Astrocyte of the hippocampus (primary cell): ENCODE data around the gene BMAL2.
A peak's percentile ranks its signal among the peaks of the same experiment; 100 is the strongest.

ENCODE experiments used
- DNase-seq: peaks from one replicate; pipeline ENCODE4 v3.0.0; 2011; ENCODE audit warnings: low read depth, low spot score

The BMAL2 gene

GRCh38 chr12:27359578-27360340, 27.1 kb downstream of the BMAL2 start:
- DNase-seq, result no peak

DNA sequence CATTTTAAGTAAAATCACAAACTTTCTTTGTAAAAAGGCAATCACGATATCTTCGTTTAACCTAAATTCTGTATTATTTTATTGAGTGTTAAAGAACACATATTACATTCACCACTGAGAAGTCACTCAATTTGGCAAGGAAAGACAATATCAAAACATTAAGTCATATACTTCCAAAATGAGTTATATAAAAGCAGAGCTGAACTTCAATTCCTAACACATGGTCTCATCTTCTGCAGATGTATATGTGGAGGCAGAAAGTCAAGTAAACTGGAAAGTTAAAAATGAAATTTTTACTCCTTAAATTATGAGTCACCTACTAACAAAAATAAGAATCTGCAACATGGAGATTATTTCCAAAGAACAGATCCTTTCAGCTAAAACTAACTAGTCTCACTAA, 28.7 kb downstream of the BMAL2 start:
- DNase-seq, result no peak

DNA sequence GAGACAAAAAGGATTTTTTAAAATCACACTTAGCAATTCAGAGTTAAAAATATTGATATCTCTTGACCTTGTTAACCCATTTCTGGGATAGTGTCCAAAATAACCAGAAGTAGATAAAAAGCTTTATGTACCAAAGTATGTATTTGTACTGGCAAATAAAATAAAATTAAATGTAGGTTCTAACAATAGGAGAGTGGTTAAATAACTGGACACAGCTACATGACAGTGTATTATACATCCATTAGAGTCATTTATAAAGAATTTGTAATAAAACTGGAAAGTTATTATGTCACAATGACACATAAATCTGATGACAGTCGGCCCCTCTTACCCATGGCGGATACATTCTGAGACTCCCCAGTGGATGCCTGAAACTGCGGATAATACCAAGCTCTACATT, 34.0 kb downstream of the BMAL2 start:
- no peak for DNase-seq

DNA sequence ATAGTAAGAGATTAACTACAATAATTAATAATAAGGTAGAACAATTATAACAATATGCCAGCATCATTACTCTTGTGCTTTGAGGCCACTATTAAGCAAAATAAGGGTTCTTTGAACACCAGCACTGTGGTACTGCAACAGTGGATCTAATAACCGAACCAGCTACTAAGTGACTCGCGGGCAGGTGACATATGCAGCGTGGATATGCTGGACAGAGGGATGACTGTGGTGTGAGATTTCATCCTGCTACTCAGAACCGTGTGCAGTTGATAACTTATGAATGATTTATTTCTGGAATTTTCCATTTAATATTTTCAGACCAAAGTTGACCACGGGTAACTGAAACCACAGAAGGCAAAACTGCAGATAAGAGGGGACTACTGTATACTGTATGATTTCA, 34.4 kb downstream of the BMAL2 start:
- DNase-seq, result no peak

DNA sequence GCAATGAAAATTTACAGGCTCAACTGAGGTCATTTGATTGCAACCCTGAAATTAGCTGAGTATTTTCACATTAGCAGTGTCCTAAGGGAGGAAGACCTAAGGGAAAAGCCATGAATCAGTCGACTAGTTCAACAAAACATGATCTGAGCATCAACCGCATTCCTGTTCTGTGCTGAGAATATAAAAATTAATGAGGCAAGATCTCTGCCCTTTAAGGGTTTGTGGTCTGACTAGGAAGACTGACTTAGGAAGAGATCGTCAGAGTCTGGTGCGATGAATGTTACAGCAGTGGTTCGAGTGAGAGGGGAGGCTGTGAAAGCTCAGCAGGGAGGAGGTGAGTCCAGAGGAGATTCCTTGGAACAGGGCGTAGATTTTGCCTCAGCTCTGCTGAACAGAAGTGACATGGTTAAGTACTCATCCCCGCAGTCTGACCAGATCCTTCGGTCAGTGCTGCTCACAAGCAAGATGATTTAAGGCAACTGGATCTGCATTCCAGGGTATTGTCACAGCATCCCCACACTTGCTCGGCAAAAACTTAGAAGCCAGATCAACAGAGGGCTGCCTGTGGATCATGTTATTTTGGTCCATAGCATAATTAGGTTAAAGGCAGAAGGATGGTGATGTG, 49.6 kb downstream of the BMAL2 start:
- peak; percentile 3 for DNase-seq
